Left colon (tissue), 2 donors: ENCODE data around the gene RIC8A. TPM values are rescaled to one million over a fixed set of nuclear protein-coding genes. Genes with fewer than 3 reads are reported as not detected.
"Not testable (repeated sequence)": the region's sequence is repeated elsewhere in the genome, so short reads cannot be mapped to it uniquely, and the experiment has no call there.

Experiments
- ATAC-seq: fragments of 200-7000 bp; cut with Tn5 transposase; one replicate; pipeline ENCODE4 v1.9.1; 2020; ENCODE audit warnings: mild to moderate bottlenecking, moderate library complexity
- DNase-seq, 2 donors: peaks; one replicate each; pipeline ENCODE4 v3.0.0-alpha.2; 2020
- intact Hi-C, 2 donors: fragments of 100-400 bp; cut with DNase I in 1 of 2; cut with micrococcal nuclease in 1 of 2; formaldehyde crosslinking; loops; one replicate each; pipeline versions ENCODE4 v1.11.2 to v1.14.0; 2022; cut with DNase I, micrococcal nuclease
- total RNA-seq, 2 donors: library from RNA; stranded (reverse); fragmentation: NEBNext Ultra II Directional; extraction: Animal tissue kit (Norgen Biotek cat#: 25700); gene quantifications; one replicate each; pipeline ENCODE4 v1.2.1, GENCODE V29; 2021
- donor health status: DM: no; HTN: no; CAD: no.
- donor health status: DM: yes; HTN: yes; CAD: no.

RIC8A gene
- total RNA-seq, 2 donors from 2014 or later = 77.8 to 86.9 TPM

GRCh38 chr11:235609-235996, 28.1 kb downstream of the RIC8A start:
- ATAC-seq (peak; percentile 12), DNase-seq (no peak)
- intact Hi-C loops = no loop called here

GRCh38 chr11:235997-236773, 28.7 kb downstream of the RIC8A start, which contains the start of gene SIRT3:
Gene SIRT3, minus strand, starts transcription at chr11:236342. Its CDS starts 14 bp downstream, at chr11:236328.
- DNase-seq = peak; percentile 88
- peak; percentile 91 for ATAC-seq
- intact Hi-C loops = no loop called here

GRCh38 chr11:236774-237767, 29.6 kb downstream of the RIC8A start, which contains the start of gene PSMD13:
Gene PSMD13, plus strand, starts transcription at chr11:236976. Its CDS starts 74 bp downstream, at chr11:237050.
- intact Hi-C loops = no loop called here
- DNase-seq (peak; percentile 81 to 92), ATAC-seq (peak; percentile 88)

- DNase-seq, intact Hi-C loops, ATAC-seq: not testable (repeated sequence)
These were observed 30.8 kb downstream of the RIC8A start for GRCh38 chr11:238346-238745.

GRCh38 chr11:240315-240714, 32.8 kb downstream of the RIC8A start:
- no peak for DNase-seq
- intact Hi-C loops = no loop called here
- ATAC-seq = no peak

- DNase-seq (no peak), ATAC-seq (no peak)
- intact Hi-C loops = no loop called here
These were observed 34.1 kb downstream of the RIC8A start for GRCh38 chr11:241634-242033.

GRCh38 chr11:244376-244775, 36.9 kb downstream of the RIC8A start:
- intact Hi-C loops = no loop called here
- ATAC-seq = no peak
- DNase-seq = no peak

- ATAC-seq (no peak), DNase-seq (no peak)
- intact Hi-C loops = no loop called here
These were observed 41.6 kb downstream of the RIC8A start for GRCh38 chr11:249062-249461.

- DNase-seq (no peak), ATAC-seq (no peak)
- intact Hi-C loops = loop anchor here in 1 of 2 donors (10.0 kb wide), 1 partner anchor 115 kb away; the partner anchor contains the start of gene B4GALNT4
These were observed 42.8 kb downstream of the RIC8A start for GRCh38 chr11:250274-250673.

GRCh38 chr11:250740-251299, 43.3 kb downstream of the RIC8A start:
- ATAC-seq = peak; percentile 84
- peak in 1 of 2 donors; percentile 62 for DNase-seq
- intact Hi-C loops = loop anchor here in 1 of 2 donors (10.0 kb wide), 1 partner anchor 114 kb away; the partner anchor contains the start of gene B4GALNT4

- DNase-seq (no peak), ATAC-seq (no peak)
- intact Hi-C loops = loop anchor here in 1 of 2 donors (10.0 kb wide), 1 partner anchor 113 kb away; the partner anchor contains the start of gene B4GALNT4
These were observed 44.0 kb downstream of the RIC8A start for GRCh38 chr11:251550-251949.

GRCh38 chr11:252666-253065, 45.2 kb downstream of the RIC8A start:
- intact Hi-C loops = loop anchor here in 1 of 2 donors (10.0 kb wide), 1 partner anchor 112 kb away; the partner anchor contains the start of gene B4GALNT4
- ATAC-seq (no peak), DNase-seq (no peak)

- ATAC-seq (peak; percentile 16), DNase-seq (no peak)
- intact Hi-C loops = loop anchor here in 1 of 2 donors (10.0 kb wide), 1 partner anchor 111 kb away; the partner anchor contains the start of gene B4GALNT4
These were observed 45.8 kb downstream of the RIC8A start for GRCh38 chr11:253160-253885.

GRCh38 chr11:253886-254270, 46.4 kb downstream of the RIC8A start:
- intact Hi-C loops = loop anchor here in 1 of 2 donors (10.0 kb wide), 1 partner anchor 111 kb away; the partner anchor contains the start of gene B4GALNT4
- ATAC-seq = no peak
- no peak for DNase-seq

- intact Hi-C loops = loop anchor here in 1 of 2 donors (10.0 kb wide), 1 partner anchor 110 kb away; the partner anchor contains the start of gene B4GALNT4
- DNase-seq (no peak), ATAC-seq (no peak)
These were observed 47.7 kb downstream of the RIC8A start for GRCh38 chr11:255176-255575.

GRCh38 chr11:255816-256215, 48.3 kb downstream of the RIC8A start:
- no peak for DNase-seq
- no peak for ATAC-seq
- intact Hi-C loops = loop anchor here in 1 of 2 donors (10.0 kb wide), 1 partner anchor 109 kb away; the partner anchor contains the start of gene B4GALNT4

- DNase-seq = no peak
- intact Hi-C loops = loop anchor here in 1 of 2 donors (10.0 kb wide), 1 partner anchor 108 kb away; the partner anchor contains the start of gene B4GALNT4
- no peak for ATAC-seq
These were observed 49.6 kb downstream of the RIC8A start for GRCh38 chr11:256952-257737.
